NCI-H1092 (cell line): ENCODE measurements around the gene DUOXA2.

ENCODE experiments used
- DNase-seq: peaks from one replicate; lab custom pipeline; 2025; lab: John Stamatoyannopoulos, UW

DUOXA2 gene

GRCh38 chr15:45162771-45163507 is 48.8 kb downstream of the DUOXA2 start:
- peak; percentile 51 for DNase-seq

- no peak for DNase-seq
These were observed 49.4 kb downstream of the DUOXA2 start for GRCh38 chr15:45163508-45163856.

GRCh38 chr15:45164914-45165313 is 50.8 kb downstream of the DUOXA2 start:
- DNase-seq = no peak

- DNase-seq = no peak
These were observed 51.4 kb downstream of the DUOXA2 start for GRCh38 chr15:45165536-45165935.

- DNase-seq = peak; percentile 62
These were observed 52.9 kb downstream of the DUOXA2 start for GRCh38 chr15:45166834-45167630.

- DNase-seq = no peak
These were observed 53.6 kb downstream of the DUOXA2 start for GRCh38 chr15:45167631-45168205.
